Measurements from ENCODE around the gene BCORL1. TPM values are rescaled to one million over a fixed set of nuclear protein-coding genes. Genes with fewer than 3 reads are reported as not detected.

Gene BCORL1
- polyA plus RNA-seq, 1 donor = 18.2 TPM

- Histone ChIP-seq H3K27ac (ENCODE audit: low read length) (no peak overlapping the region), H3K9me3 (ENCODE audit: control insufficient read depth, low read depth, low read length) (no peaks in the 10 kb centered on the region), H3K4me1 (ENCODE audit: control insufficient read depth, insufficient read depth, low read length) (no peaks in the 10 kb centered on the region), H3K4me3 (ENCODE audit: low read length) (no peak overlapping the region), H3K27me3 (ENCODE audit: control insufficient read depth, insufficient read depth, low read length) (no peaks in the 10 kb centered on the region), H3K36me3 (ENCODE audit: control insufficient read depth, insufficient read depth, low read length) (peaks cover 14% of the 10 kb centered on the region)
- no CpG with 5 or more reads among the region's 13 CpGs for WGBS (ENCODE audit: insufficient coverage, low lambda C conversion rate)
- DNase-seq = no peak
Measured at GRCh38 chrX:130005089-130005807, 22.8 kb downstream of the BCORL1 start.

- no peak for DNase-seq
- H3K36me3 ChIP-seq (ENCODE audit: control insufficient read depth, insufficient read depth, low read length) = peaks cover 30% of the 10 kb centered on the region
- no CpG with 5 or more reads among the region's 10 CpGs for WGBS (ENCODE audit: insufficient coverage, low lambda C conversion rate)
Measured at GRCh38 chrX:130009658-130010223, 27.3 kb downstream of the BCORL1 start.

GRCh38 chrX:130012683-130013082 is 30.2 kb downstream of the BCORL1 start:
- H3K4me1 ChIP-seq (ENCODE audit: control insufficient read depth, insufficient read depth, low read length) = no peaks in the 10 kb centered on the region
- WGBS (ENCODE audit: insufficient coverage, low lambda C conversion rate) = no CpG with 5 or more reads among the region's 10 CpGs
- H3K4me3 ChIP-seq (ENCODE audit: low read length) = no peak overlapping the region
- H3K9me3 ChIP-seq (ENCODE audit: control insufficient read depth, low read depth, low read length) = no peaks in the 10 kb centered on the region
- DNase-seq = no peak
- peaks cover 41% of the 10 kb centered on the region for H3K36me3 ChIP-seq (ENCODE audit: control insufficient read depth, insufficient read depth, low read length)
- no peak overlapping the region for H3K27ac ChIP-seq (ENCODE audit: low read length)
- H3K27me3 ChIP-seq (ENCODE audit: control insufficient read depth, insufficient read depth, low read length) = no peaks in the 10 kb centered on the region

More at GRCh38 chrX:130009658-130010223, 27.3 kb downstream of the BCORL1 start:
- no peak overlapping the region for H3K27ac ChIP-seq (ENCODE audit: low read length)
- H3K27me3 ChIP-seq (ENCODE audit: control insufficient read depth, insufficient read depth, low read length) = no peaks in the 10 kb centered on the region
- H3K4me3 ChIP-seq (ENCODE audit: low read length) = no peak overlapping the region
- H3K4me1 ChIP-seq (ENCODE audit: control insufficient read depth, insufficient read depth, low read length) = no peaks in the 10 kb centered on the region
- no peaks in the 10 kb centered on the region for H3K9me3 ChIP-seq (ENCODE audit: control insufficient read depth, low read depth, low read length)

DNA sequence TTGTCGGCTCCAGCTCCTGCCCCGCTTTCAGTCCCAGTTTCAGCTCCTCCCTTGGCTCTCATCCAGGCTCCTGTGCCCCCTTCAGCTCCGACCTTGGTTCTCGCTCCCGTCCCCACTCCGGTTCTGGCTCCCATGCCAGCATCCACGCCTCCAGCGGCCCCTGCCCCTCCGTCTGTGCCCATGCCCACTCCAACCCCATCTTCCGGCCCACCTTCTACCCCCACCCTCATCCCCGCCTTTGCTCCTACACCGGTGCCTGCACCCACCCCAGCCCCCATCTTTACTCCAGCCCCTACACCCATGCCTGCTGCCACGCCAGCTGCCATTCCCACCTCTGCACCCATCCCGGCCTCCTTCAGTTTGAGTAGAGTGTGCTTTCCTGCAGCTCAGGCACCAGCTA is 31.2 kb downstream of the BCORL1 start:
- Histone ChIP-seq H3K27ac (ENCODE audit: low read length) (no peak overlapping the region), H3K4me3 (ENCODE audit: low read length) (no peak overlapping the region), H3K27me3 (ENCODE audit: control insufficient read depth, insufficient read depth, low read length) (no peaks in the 10 kb centered on the region), H3K4me1 (ENCODE audit: control insufficient read depth, insufficient read depth, low read length) (no peaks in the 10 kb centered on the region), H3K9me3 (ENCODE audit: control insufficient read depth, low read depth, low read length) (no peaks in the 10 kb centered on the region), H3K36me3 (ENCODE audit: control insufficient read depth, insufficient read depth, low read length) (peaks cover 38% of the 10 kb centered on the region)
- no peak for DNase-seq
- no CpG with 5 or more reads among the region's 14 CpGs for WGBS (ENCODE audit: insufficient coverage, low lambda C conversion rate)

GRCh38 chrX:130014356-130014755 is 31.9 kb downstream of the BCORL1 start:
- no CpG with 5 or more reads among the region's 13 CpGs for WGBS (ENCODE audit: insufficient coverage, low lambda C conversion rate)
- no peak for DNase-seq
- H3K27ac ChIP-seq (ENCODE audit: low read length) = no peak overlapping the region
- peaks cover 35% of the 10 kb centered on the region for H3K36me3 ChIP-seq (ENCODE audit: control insufficient read depth, insufficient read depth, low read length)
- H3K4me3 ChIP-seq (ENCODE audit: low read length) = no peak overlapping the region
- H3K27me3 ChIP-seq (ENCODE audit: control insufficient read depth, insufficient read depth, low read length) = no peaks in the 10 kb centered on the region
- H3K9me3 ChIP-seq (ENCODE audit: control insufficient read depth, low read depth, low read length) = no peaks in the 10 kb centered on the region
- no peaks in the 10 kb centered on the region for H3K4me1 ChIP-seq (ENCODE audit: control insufficient read depth, insufficient read depth, low read length)

- peaks cover 33% of the 10 kb centered on the region for H3K36me3 ChIP-seq (ENCODE audit: control insufficient read depth, insufficient read depth, low read length)
- no peak overlapping the region for H3K27ac ChIP-seq (ENCODE audit: low read length)
- no peaks in the 10 kb centered on the region for H3K4me1 ChIP-seq (ENCODE audit: control insufficient read depth, insufficient read depth, low read length)
- DNase-seq = no peak
- WGBS (ENCODE audit: insufficient coverage, low lambda C conversion rate) = no CpG with 5 or more reads among the region's 12 CpGs
- no peaks in the 10 kb centered on the region for H3K27me3 ChIP-seq (ENCODE audit: control insufficient read depth, insufficient read depth, low read length)
- no peak overlapping the region for H3K4me3 ChIP-seq (ENCODE audit: low read length)
- H3K9me3 ChIP-seq (ENCODE audit: control insufficient read depth, low read depth, low read length) = no peaks in the 10 kb centered on the region
Measured at GRCh38 chrX:130014770-130015169, 32.3 kb downstream of the BCORL1 start.

- no peak for DNase-seq
- H3K36me3 ChIP-seq (ENCODE audit: control insufficient read depth, insufficient read depth, low read length) = peaks cover 32% of the 10 kb centered on the region
- no peaks in the 10 kb centered on the region for H3K9me3 ChIP-seq (ENCODE audit: control insufficient read depth, low read depth, low read length)
- H3K27me3 ChIP-seq (ENCODE audit: control insufficient read depth, insufficient read depth, low read length) = no peaks in the 10 kb centered on the region
- no peak overlapping the region for H3K27ac ChIP-seq (ENCODE audit: low read length)
- no CpG with 5 or more reads among the region's 15 CpGs for WGBS (ENCODE audit: insufficient coverage, low lambda C conversion rate)
- no peaks in the 10 kb centered on the region for H3K4me1 ChIP-seq (ENCODE audit: control insufficient read depth, insufficient read depth, low read length)
- H3K4me3 ChIP-seq (ENCODE audit: low read length) = no peak overlapping the region
Measured at GRCh38 chrX:130015181-130015580, 32.7 kb downstream of the BCORL1 start.

DNA sequence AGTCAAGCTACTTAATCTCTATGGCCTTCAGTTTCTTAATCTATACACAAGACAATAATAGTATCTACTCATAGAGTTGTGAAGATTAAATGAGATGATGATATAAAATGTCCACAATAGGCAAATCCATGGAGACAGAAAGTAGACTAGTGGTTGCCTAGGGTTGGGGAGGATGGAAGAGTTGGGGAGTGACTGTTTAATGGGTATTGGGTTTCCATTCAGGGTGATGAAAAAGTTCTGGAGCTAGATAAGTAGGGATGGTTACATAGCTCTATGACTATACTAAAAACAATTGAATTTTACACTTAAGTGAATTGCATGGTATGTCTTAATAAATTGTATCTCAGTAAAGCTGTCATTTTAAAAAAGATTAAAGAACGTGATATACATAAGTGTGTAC is 35.7 kb downstream of the BCORL1 start:
- DNase-seq = no peak
- no peaks in the 10 kb centered on the region for H3K27me3 ChIP-seq (ENCODE audit: control insufficient read depth, insufficient read depth, low read length)
- no CpG with 5 or more reads among the region's 1 CpG for WGBS (ENCODE audit: insufficient coverage, low lambda C conversion rate)
- no peaks in the 10 kb centered on the region for H3K9me3 ChIP-seq (ENCODE audit: control insufficient read depth, low read depth, low read length)
- H3K4me3 ChIP-seq (ENCODE audit: low read length) = no peak overlapping the region
- H3K4me1 ChIP-seq (ENCODE audit: control insufficient read depth, insufficient read depth, low read length) = no peaks in the 10 kb centered on the region
- H3K36me3 ChIP-seq (ENCODE audit: control insufficient read depth, insufficient read depth, low read length) = peaks cover 45% of the 10 kb centered on the region
- H3K27ac ChIP-seq (ENCODE audit: low read length) = no peak overlapping the region

GRCh38 chrX:130020661-130021324 is 38.4 kb downstream of the BCORL1 start:
- H3K36me3 ChIP-seq (ENCODE audit: control insufficient read depth, insufficient read depth, low read length) = peaks cover 51% of the 10 kb centered on the region
- no peak for DNase-seq
- no peak overlapping the region for H3K27ac ChIP-seq (ENCODE audit: low read length)
- no CpG with 5 or more reads among the region's 15 CpGs for WGBS (ENCODE audit: insufficient coverage, low lambda C conversion rate)
- H3K27me3 ChIP-seq (ENCODE audit: control insufficient read depth, insufficient read depth, low read length) = no peaks in the 10 kb centered on the region
- H3K9me3 ChIP-seq (ENCODE audit: control insufficient read depth, low read depth, low read length) = no peaks in the 10 kb centered on the region
- no peaks in the 10 kb centered on the region for H3K4me1 ChIP-seq (ENCODE audit: control insufficient read depth, insufficient read depth, low read length)
- no peak overlapping the region for H3K4me3 ChIP-seq (ENCODE audit: low read length)

DNA sequence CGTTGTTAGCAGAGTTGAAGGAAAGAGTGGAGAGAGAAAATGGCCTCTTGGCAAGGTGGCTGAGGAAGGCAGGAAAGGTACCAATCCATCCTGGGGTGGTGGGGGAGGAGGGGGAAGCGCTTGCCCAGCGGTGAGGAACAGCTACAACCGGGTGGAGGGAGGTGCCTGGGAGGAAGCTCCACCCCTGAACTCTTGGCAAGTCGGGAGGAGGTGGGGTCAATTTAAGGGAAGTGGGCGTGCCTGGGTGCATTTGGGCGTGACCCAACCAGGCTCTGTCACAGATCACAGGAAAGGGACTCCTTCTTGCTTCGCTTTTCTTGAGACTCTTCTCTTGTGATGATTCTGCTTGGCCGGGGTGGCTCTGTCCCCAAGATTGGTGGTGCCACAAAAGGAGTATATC is 41.7 kb downstream of the BCORL1 start:
- Histone ChIP-seq H3K27me3 (ENCODE audit: control insufficient read depth, insufficient read depth, low read length) (no peaks in the 10 kb centered on the region), H3K4me1 (ENCODE audit: control insufficient read depth, insufficient read depth, low read length) (no peaks in the 10 kb centered on the region), H3K27ac (ENCODE audit: low read length) (no peak overlapping the region), H3K9me3 (ENCODE audit: control insufficient read depth, low read depth, low read length) (no peaks in the 10 kb centered on the region), H3K4me3 (ENCODE audit: low read length) (no peak overlapping the region), H3K36me3 (ENCODE audit: control insufficient read depth, insufficient read depth, low read length) (peaks cover 70% of the 10 kb centered on the region)
- DNase-seq = peak; percentile 23 to 55
- no CpG with 5 or more reads among the region's 9 CpGs for WGBS (ENCODE audit: insufficient coverage, low lambda C conversion rate)

All from large intestine (tissue), 3 donors.